GM18870 (cell line): ENCODE results near the gene DYDC2.
"Not testable (repeated sequence)": the region's sequence is repeated elsewhere in the genome, so short reads cannot be mapped to it uniquely, and the experiment has no call there.

ENCODE experiments used
- ATAC-seq: cut with Tn5 transposase; IDR thresholded peaks from one replicate; pipeline ENCODE4 v1.9.1; 2021; ENCODE audit warnings: moderate library complexity; ENCODE audit not compliant: unreplicated experiment

The DYDC2 gene

DNA sequence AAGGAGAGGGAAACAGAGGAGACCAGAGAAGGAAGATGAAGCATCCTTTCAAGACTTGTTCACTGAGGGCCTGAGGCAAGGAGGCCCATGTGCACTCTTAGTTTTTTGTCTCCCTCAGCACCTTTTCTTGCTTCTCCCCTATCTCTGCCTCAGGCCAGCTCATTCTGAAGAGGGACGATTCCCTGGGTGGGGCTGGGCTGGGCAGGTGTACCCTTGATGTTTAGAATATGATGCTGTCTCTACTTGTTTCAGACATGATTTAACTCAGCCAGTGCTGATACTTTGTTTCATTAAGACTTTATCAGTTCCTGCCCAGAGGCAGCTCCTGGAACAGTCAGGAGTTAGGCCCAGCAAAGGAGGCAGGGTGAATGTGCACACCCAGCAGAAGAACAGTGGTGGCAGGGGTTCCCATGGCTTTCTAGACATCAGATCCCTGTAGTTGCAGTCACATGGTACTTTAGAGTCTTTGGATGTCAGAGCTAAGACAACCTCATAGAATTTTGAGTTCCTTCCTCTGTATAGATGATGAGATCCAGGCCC, 55.2 kb downstream of the DYDC2 start:
- ATAC-seq: no peak

DNA sequence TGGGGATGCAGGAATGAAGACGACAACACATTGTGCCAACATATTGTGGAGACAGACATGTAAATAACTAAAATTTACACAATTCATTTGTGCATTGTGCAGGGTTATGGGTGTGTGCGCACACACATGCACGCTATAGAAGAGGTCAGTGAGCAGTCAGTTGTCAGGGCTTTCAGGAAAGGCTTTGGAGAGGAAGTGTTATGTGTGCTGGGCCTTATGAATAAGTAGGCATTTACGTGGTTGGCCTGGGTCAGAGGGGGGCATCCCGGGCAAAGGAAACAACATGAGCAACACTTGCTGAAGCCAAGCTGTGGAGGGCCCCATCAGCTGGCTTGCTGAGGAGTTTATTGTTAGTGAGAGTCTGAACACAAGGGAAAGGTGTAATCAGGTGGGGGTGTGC, 55.9 kb downstream of the DYDC2 start:
- no peak for ATAC-seq

DNA sequence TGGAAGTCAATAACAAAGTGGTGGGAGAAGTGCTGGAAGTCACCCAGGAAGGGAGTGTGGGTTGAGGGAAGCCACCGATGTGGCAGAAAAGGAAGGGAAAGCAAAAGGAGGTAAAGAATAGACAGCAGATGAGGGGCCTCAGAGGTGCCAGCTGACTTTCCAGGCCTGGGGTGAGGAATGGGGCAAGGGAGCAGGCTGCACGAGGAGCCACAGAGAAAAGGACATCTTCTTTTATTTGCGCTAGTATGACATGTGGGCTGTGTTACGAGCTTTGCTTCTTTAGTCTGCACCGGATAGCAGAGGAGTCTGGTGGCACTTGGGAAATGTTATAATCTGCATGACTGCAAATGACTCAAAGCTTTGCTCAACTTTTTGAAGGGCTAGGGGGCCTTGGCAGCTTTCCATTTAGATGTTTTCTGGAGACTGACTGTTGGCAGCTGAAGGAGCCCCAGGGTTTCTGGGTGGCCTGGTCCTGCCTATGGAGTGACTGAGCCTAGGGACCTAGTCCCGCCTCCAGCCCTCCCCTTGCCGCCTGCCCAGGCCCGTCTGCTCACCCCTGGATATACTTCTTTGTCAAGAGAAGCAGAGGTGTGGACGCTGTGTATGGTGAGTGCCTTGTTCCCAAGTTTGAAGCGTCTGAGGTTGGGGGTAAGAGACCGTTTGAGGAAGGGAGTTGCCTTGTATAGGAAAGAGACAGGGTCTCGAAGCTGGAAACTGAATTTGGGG, 56.9 kb downstream of the DYDC2 start:
- no peak for ATAC-seq

DNA sequence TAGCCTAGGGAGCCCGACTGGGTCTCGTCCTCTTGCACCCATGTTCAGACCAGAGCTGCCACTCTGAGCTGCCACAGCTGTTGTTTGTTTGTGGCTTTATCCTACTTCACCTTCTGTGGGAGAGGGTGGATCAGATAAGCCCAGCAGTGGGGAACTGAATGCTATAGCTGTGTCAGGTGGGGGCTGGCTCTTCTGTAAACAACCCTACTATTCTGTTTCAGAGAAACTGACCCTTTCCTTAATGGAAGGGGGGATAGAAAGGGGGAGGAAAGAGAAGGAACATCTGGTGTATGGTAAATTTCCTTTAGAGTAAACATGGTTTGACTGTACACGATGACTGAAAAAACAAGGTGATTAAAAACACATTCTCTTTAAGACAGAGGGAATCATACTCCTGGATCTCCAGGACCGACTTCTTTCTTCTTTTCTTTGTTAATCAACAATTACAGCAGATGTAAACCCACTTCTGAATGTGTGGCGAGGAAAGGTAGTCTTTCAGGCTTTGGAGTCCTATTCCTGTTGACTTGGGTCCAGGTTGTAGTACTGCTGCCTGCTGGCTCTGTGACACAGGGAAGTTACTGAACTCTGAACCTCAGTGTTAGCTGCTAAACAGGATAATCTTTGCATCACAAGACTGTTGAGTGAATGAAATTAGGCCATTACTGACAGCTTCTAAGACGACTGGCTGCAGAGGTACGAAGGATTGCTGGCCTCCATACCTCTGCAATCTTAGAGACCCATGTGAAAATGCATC, 57.7 kb downstream of the DYDC2 start:
- no peak for ATAC-seq

DNA sequence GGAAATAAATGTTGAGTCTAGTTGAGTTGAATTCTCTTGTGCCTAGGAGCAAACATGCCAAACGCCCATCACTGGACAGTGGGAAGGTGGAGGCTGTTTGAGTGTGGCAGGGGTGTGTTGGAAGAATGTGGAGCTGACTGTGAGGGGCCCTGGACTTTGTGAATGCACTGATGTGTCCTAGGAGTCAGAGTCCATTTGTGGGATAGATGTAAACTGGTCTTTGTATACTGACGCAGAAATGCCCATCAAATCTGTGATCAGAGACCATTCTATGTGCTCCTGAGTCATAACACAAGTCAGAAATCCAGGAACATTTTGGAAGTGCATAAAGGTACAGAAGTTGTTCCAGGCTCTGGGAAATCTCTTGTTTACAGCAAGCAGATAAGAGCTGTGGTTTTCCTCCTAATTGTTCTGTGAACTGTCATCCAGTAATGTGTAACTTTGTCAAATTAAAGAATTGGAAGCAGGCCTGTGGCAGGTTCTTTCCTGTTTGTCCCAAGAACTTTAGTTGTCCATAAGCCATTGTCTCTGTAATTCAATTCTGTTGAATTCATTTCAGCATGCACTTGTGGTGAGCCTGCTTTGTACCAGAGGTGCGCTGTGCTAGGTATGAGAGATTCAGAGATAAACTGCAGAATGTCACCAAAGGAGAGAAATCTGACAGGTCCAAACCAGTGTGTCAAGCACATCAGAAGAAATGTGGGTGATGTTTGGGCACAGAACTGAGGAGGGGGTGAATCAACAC, 59.3 kb downstream of the DYDC2 start:
- ATAC-seq: no peak

DNA sequence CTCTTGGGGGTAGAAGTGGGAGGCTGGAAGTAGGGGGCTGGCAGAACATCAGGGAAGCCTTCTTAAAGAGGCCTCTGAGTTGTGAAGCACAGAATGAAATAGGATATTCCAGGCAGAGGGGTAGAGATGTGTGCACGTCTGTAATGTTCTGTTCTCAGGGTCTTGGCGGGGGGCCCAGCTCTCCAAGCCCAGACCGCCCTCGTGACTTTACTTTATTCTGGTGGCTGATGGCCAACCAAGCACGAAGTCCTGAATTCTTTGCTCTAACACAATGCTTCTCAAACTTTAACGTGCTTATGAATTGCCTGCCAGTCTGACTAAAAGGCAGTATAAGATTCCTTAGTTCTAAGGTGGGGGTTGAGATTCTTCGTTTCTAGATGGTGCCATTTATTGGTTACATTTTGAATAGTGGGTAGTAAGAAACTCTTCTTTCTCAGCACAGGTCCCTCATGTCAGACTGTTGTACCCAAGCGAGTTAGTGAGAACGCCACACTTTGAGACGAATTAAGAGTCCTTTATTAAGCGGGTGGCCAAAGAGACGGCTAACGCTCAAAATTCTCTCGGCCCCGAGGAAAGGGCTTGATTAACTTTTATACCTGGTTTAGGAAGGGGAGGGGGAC, 60.0 kb downstream of the DYDC2 start:
- no peak for ATAC-seq

DNA sequence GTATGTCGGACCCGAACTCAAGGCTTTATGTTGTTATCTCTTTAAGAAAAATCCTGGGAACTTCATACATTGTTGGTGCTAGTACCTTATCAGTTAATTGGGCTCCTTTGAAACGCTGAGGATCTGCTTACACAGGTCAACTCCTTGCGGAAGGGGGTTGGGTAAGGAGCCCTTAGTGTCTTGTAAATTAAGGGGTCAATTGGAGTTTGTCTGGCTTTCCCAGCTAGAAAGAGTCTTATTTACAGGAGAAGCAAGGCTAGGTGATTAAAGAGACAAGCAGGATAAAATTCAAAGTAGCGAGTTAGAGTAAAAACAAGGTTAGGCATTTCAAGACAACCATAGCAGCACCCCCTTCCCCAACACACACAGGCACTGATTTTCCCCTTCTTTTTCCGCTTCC, 60.7 kb downstream of the DYDC2 start:
- not testable (repeated sequence) for ATAC-seq
